ENCODE measurements around the gene MRPL11.

The MRPL11 gene

GRCh38 chr11:66438504-66439466 is at the start of gene MRPL11:
Gene MRPL11, minus strand, starts transcription at chr11:66438848. Its CDS starts 94 bp downstream, at chr11:66438754.
- DNase-seq = peak; percentile 89

- no peak for DNase-seq
Observed at GRCh38 chr11:66484806-66485380, 46.2 kb upstream of the MRPL11 start.

- peak; percentile 97 for DNase-seq
Observed at GRCh38 chr11:66480117-66480938, 41.7 kb upstream of the MRPL11 start, which contains the start of gene DPP3. Gene DPP3, plus strand, starts transcription at chr11:66480434. Its CDS starts 1,767 bp downstream, at chr11:66482201.

GRCh38 chr11:66479394-66480116 is 40.9 kb upstream of the MRPL11 start:
- DNase-seq = no peak

GRCh38 chr11:66478729-66479393 is 40.2 kb upstream of the MRPL11 start:
- no peak for DNase-seq

- no peak for DNase-seq
Observed at GRCh38 chr11:66477263-66478201, 38.9 kb upstream of the MRPL11 start.

GRCh38 chr11:66476841-66477251 is 38.2 kb upstream of the MRPL11 start:
- no peak for DNase-seq

- no peak for DNase-seq
Observed at GRCh38 chr11:66476173-66476840, 37.7 kb upstream of the MRPL11 start.

GRCh38 chr11:66475349-66476172 is 36.9 kb upstream of the MRPL11 start:
- no peak for DNase-seq

- no peak for DNase-seq
Observed at GRCh38 chr11:66473608-66474515, 35.2 kb upstream of the MRPL11 start.

GRCh38 chr11:66473167-66473566 is 34.5 kb upstream of the MRPL11 start:
- no peak for DNase-seq

GRCh38 chr11:66472054-66472453 is 33.4 kb upstream of the MRPL11 start:
- DNase-seq = no peak

- no peak for DNase-seq
Observed at GRCh38 chr11:66471142-66471541, 32.5 kb upstream of the MRPL11 start.

- DNase-seq = no peak
Observed at GRCh38 chr11:66470015-66470414, 31.4 kb upstream of the MRPL11 start.

GRCh38 chr11:66469441-66469840 is 30.8 kb upstream of the MRPL11 start:
- DNase-seq = no peak

GRCh38 chr11:66468691-66469090 is 30.0 kb upstream of the MRPL11 start:
- no peak for DNase-seq

- DNase-seq = no peak
Observed at GRCh38 chr11:66467756-66468155, 29.1 kb upstream of the MRPL11 start.

GRCh38 chr11:66467034-66467659 is 28.5 kb upstream of the MRPL11 start:
- peak; percentile 41 for DNase-seq

All from stimulated activated CD4-positive, alpha-beta T cell treated with anti-CD3 and anti-CD28 coated beads, Interleukin-1b, Interleukin-23, amount 100 ng/mL, for 48 hours (primary cell).